Loucy (cell line): Measurements from ENCODE around the gene SLCO6A1.

Source experiments
- H2AFZ ChIP-seq: fragments of 200-600 bp; sonication (generic); 2 replicates; pipeline ENCODE4 v1.6.0; 2016; ENCODE audit warnings: antibody characterized with exemption, mild to moderate bottlenecking, low read length, moderate library complexity
- H3F3A ChIP-seq: fragments of 200-600 bp; 2 replicates; pipeline ENCODE4 v1.6.0; 2016; ENCODE audit warnings: antibody characterized with exemption, low read depth, mild to moderate bottlenecking
- H3K27me3 ChIP-seq: fragments of 200-600 bp; sonication (generic); 2 replicates; pipeline ENCODE4 v1.6.1; 2014; ENCODE audit warnings: low read length, mild to moderate bottlenecking; ENCODE audit not compliant: insufficient read depth, poor library complexity, severe bottlenecking
- H3K36me3 ChIP-seq: fragments of 200-600 bp; sonication (generic); 2 replicates; pipeline ENCODE4 v1.6.1; 2016; ENCODE audit warnings: low read length; ENCODE audit not compliant: insufficient read depth
- H3K4me1 ChIP-seq: fragments of 200-600 bp; sonication (generic); 2 replicates; pipeline ENCODE4 v1.5.1; 2014; ENCODE audit warnings: low read length, mild to moderate bottlenecking; ENCODE audit not compliant: insufficient read depth, poor library complexity, severe bottlenecking
- H3K4me2 ChIP-seq: fragments of 200-600 bp; sonication (generic); 2 replicates; pipeline ENCODE4 v1.6.0; 2014; ENCODE audit warnings: antibody characterized with exemption, low read length, low read depth, mild to moderate bottlenecking; ENCODE audit not compliant: poor library complexity, severe bottlenecking
- H3K4me3 ChIP-seq: fragments of 200-600 bp; sonication (generic); 2 replicates; pipeline ENCODE4 v1.5.1; 2014; ENCODE audit warnings: low read length, mild to moderate bottlenecking, mixed read lengths; ENCODE audit not compliant: poor library complexity, severe bottlenecking
- H3K79me2 ChIP-seq: fragments of 200-600 bp; sonication (generic); 2 replicates; pipeline ENCODE4 v1.6.1; 2014; ENCODE audit warnings: low read length; ENCODE audit not compliant: insufficient read depth
- H3K9ac ChIP-seq: fragments of 200-600 bp; sonication (generic); 2 replicates; pipeline ENCODE4 v1.6.0; 2014; ENCODE audit warnings: mild to moderate bottlenecking, low read depth, low read length, moderate library complexity; ENCODE audit not compliant: poor library complexity, severe bottlenecking
- H3K9me2 ChIP-seq: fragments of 200-600 bp; sonication (generic); replicated peaks from 2 replicates; pipeline ENCODE4 v1.6.1; 2016; ENCODE audit warnings: low read depth, low read length, mixed read lengths
- H3K9me3 ChIP-seq: fragments of 200-600 bp; sonication (generic); 2 replicates; pipeline ENCODE4 v1.6.1; 2014; ENCODE audit warnings: mild to moderate bottlenecking, antibody characterized with exemption, low read length, low read depth; ENCODE audit not compliant: insufficient read depth
- H4K20me1 ChIP-seq: fragments of 200-600 bp; sonication (generic); 2 replicates; pipeline ENCODE4 v1.6.0; 2014; ENCODE audit warnings: antibody characterized with exemption, low read length, mild to moderate bottlenecking; ENCODE audit not compliant: insufficient read depth, poor library complexity, severe bottlenecking
- CTCF ChIP-seq: fragments of 200-600 bp; sonication (generic); conservative IDR thresholded peaks from 2 replicates; pipeline ENCODE4 v1.5.1; 2014; ENCODE audit warnings: mild to moderate bottlenecking, antibody characterized with exemption, low read length
- EZH2phosphoT487 ChIP-seq: fragments of 200-600 bp; IDR thresholded peaks from 2 replicates; pipeline ENCODE4 v1.6.1; 2018; ENCODE audit warnings: antibody characterized with exemption, mild to moderate bottlenecking, moderate library complexity, borderline replicate concordance

The SLCO6A1 gene

GRCh38 chr5:102528600-102528999, 29.8 kb upstream of the SLCO6A1 start:
- no peak for TF ChIP-seq CTCF
- TF ChIP-seq EZH2phosphoT487, result no peak
- no peaks in the 10 kb centered on the region for H3K79me2 ChIP-seq
- H4K20me1 ChIP-seq, result no peaks in the 10 kb centered on the region
- no peak overlapping the region for H3K4me2 ChIP-seq
- no peaks in the 10 kb centered on the region for H3K9me3 ChIP-seq
- no peaks in the 10 kb centered on the region for H3K4me1 ChIP-seq
- H3K9me2 ChIP-seq, result no peaks in the 10 kb centered on the region
- no peak overlapping the region for H3K9ac ChIP-seq
- H3K27me3 ChIP-seq, result no peaks in the 10 kb centered on the region
- no peaks in the 10 kb centered on the region for H3F3A ChIP-seq
- no peaks in the 10 kb centered on the region for H3K36me3 ChIP-seq
- no peak overlapping the region for H3K4me3 ChIP-seq
- no peak overlapping the region; the same call in 1 of the 2 replicates for H2AFZ ChIP-seq

- Histone ChIP-seq H3F3A (no peaks in the 10 kb centered on the region), H3K4me2 (no peak overlapping the region), H3K79me2 (no peaks in the 10 kb centered on the region), H3K9ac (no peak overlapping the region), H2AFZ (no peak overlapping the region), H3K27me3 (no peaks in the 10 kb centered on the region), H4K20me1 (no peaks in the 10 kb centered on the region), H3K4me1 (no peaks in the 10 kb centered on the region), H3K36me3 (no peaks in the 10 kb centered on the region), H3K9me3 (no peaks in the 10 kb centered on the region), H3K4me3 (no peak overlapping the region), H3K9me2 (no peaks in the 10 kb centered on the region)
- TF ChIP-seq EZH2phosphoT487 (no peak), CTCF (no peak)
These were observed 28.7 kb upstream of the SLCO6A1 start for GRCh38 chr5:102527547-102527946.

- Histone ChIP-seq H3K4me1 (no peaks in the 10 kb centered on the region), H2AFZ (no peak overlapping the region), H3K4me3 (no peak overlapping the region), H3K9me2 (no peaks in the 10 kb centered on the region), H3K27me3 (no peaks in the 10 kb centered on the region), H3K9me3 (no peaks in the 10 kb centered on the region), H4K20me1 (no peaks in the 10 kb centered on the region), H3K4me2 (no peak overlapping the region), H3F3A (no peaks in the 10 kb centered on the region), H3K79me2 (no peaks in the 10 kb centered on the region), H3K9ac (no peak overlapping the region), H3K36me3 (no peaks in the 10 kb centered on the region)
- TF ChIP-seq EZH2phosphoT487 (no peak), CTCF (no peak)
These were observed 24.9 kb upstream of the SLCO6A1 start for GRCh38 chr5:102523541-102524175.
